Loucy (cell line): Measurements from ENCODE around the gene PHACTR1.
"Not testable (repeated sequence)": the region's sequence is repeated elsewhere in the genome, so short reads cannot be mapped to it uniquely, and the experiment has no call there.

Source experiments
- H2AFZ ChIP-seq: fragments of 200-600 bp; sonication (generic); 2 replicates; pipeline ENCODE4 v1.6.0; 2016; ENCODE audit warnings: antibody characterized with exemption, mild to moderate bottlenecking, low read length, moderate library complexity
- H3F3A ChIP-seq: fragments of 200-600 bp; 2 replicates; pipeline ENCODE4 v1.6.0; 2016; ENCODE audit warnings: antibody characterized with exemption, low read depth, mild to moderate bottlenecking
- H3K27me3 ChIP-seq: fragments of 200-600 bp; sonication (generic); 2 replicates; pipeline ENCODE4 v1.6.1; 2014; ENCODE audit warnings: low read length, mild to moderate bottlenecking; ENCODE audit not compliant: insufficient read depth, poor library complexity, severe bottlenecking
- H3K36me3 ChIP-seq: fragments of 200-600 bp; sonication (generic); 2 replicates; pipeline ENCODE4 v1.6.1; 2016; ENCODE audit warnings: low read length; ENCODE audit not compliant: insufficient read depth
- H3K4me1 ChIP-seq: fragments of 200-600 bp; sonication (generic); 2 replicates; pipeline ENCODE4 v1.5.1; 2014; ENCODE audit warnings: low read length, mild to moderate bottlenecking; ENCODE audit not compliant: insufficient read depth, poor library complexity, severe bottlenecking
- H3K4me2 ChIP-seq: fragments of 200-600 bp; sonication (generic); 2 replicates; pipeline ENCODE4 v1.6.0; 2014; ENCODE audit warnings: antibody characterized with exemption, low read length, low read depth, mild to moderate bottlenecking; ENCODE audit not compliant: poor library complexity, severe bottlenecking
- H3K4me3 ChIP-seq: fragments of 200-600 bp; sonication (generic); 2 replicates; pipeline ENCODE4 v1.5.1; 2014; ENCODE audit warnings: low read length, mild to moderate bottlenecking, mixed read lengths; ENCODE audit not compliant: poor library complexity, severe bottlenecking
- H3K79me2 ChIP-seq: fragments of 200-600 bp; sonication (generic); 2 replicates; pipeline ENCODE4 v1.6.1; 2014; ENCODE audit warnings: low read length; ENCODE audit not compliant: insufficient read depth
- H3K9ac ChIP-seq: fragments of 200-600 bp; sonication (generic); 2 replicates; pipeline ENCODE4 v1.6.0; 2014; ENCODE audit warnings: mild to moderate bottlenecking, low read depth, low read length, moderate library complexity; ENCODE audit not compliant: poor library complexity, severe bottlenecking
- H3K9me2 ChIP-seq: fragments of 200-600 bp; sonication (generic); replicated peaks from 2 replicates; pipeline ENCODE4 v1.6.1; 2016; ENCODE audit warnings: low read depth, low read length, mixed read lengths
- H3K9me3 ChIP-seq: fragments of 200-600 bp; sonication (generic); 2 replicates; pipeline ENCODE4 v1.6.1; 2014; ENCODE audit warnings: mild to moderate bottlenecking, antibody characterized with exemption, low read length, low read depth; ENCODE audit not compliant: insufficient read depth
- H4K20me1 ChIP-seq: fragments of 200-600 bp; sonication (generic); 2 replicates; pipeline ENCODE4 v1.6.0; 2014; ENCODE audit warnings: antibody characterized with exemption, low read length, mild to moderate bottlenecking; ENCODE audit not compliant: insufficient read depth, poor library complexity, severe bottlenecking
- CTCF ChIP-seq: fragments of 200-600 bp; sonication (generic); conservative IDR thresholded peaks from 2 replicates; pipeline ENCODE4 v1.5.1; 2014; ENCODE audit warnings: mild to moderate bottlenecking, antibody characterized with exemption, low read length
- EZH2phosphoT487 ChIP-seq: fragments of 200-600 bp; IDR thresholded peaks from 2 replicates; pipeline ENCODE4 v1.6.1; 2018; ENCODE audit warnings: antibody characterized with exemption, mild to moderate bottlenecking, moderate library complexity, borderline replicate concordance

The PHACTR1 gene

GRCh38 chr6:13159300-13159699 lies 442.7 kb downstream of the PHACTR1 start:
- Histone ChIP-seq H3K9me3 (no peaks in the 10 kb centered on the region), H3K4me1 (no peaks in the 10 kb centered on the region), H3K9me2 (no peaks in the 10 kb centered on the region), H4K20me1 (no peaks in the 10 kb centered on the region), H3K4me2 (no peak overlapping the region), H3K79me2 (no peaks in the 10 kb centered on the region), H3K27me3 (no peaks in the 10 kb centered on the region), H3K36me3 (no peaks in the 10 kb centered on the region), H3K9ac (no peak overlapping the region), H2AFZ (no peak overlapping the region), H3F3A (no peaks in the 10 kb centered on the region), H3K4me3 (no peak overlapping the region)
- TF ChIP-seq CTCF, result no peak
- TF ChIP-seq EZH2phosphoT487, result no peak

GRCh38 chr6:13159822-13160221 lies 443.3 kb downstream of the PHACTR1 start:
- not testable (repeated sequence) for H3K79me2 ChIP-seq, H3K4me2 ChIP-seq, H3K4me1 ChIP-seq, H3K4me3 ChIP-seq, H3K9me2 ChIP-seq, H3K9ac ChIP-seq, H3K36me3 ChIP-seq, H3F3A ChIP-seq, H4K20me1 ChIP-seq, H3K27me3 ChIP-seq, H3K9me3 ChIP-seq, H2AFZ ChIP-seq

GRCh38 chr6:13163161-13163944 lies 446.8 kb downstream of the PHACTR1 start:
- no peak overlapping the region for H3K9ac ChIP-seq
- H3K4me3 ChIP-seq, result no peak overlapping the region
- no peaks in the 10 kb centered on the region for H3K27me3 ChIP-seq
- no peaks in the 10 kb centered on the region for H3K9me3 ChIP-seq
- TF ChIP-seq EZH2phosphoT487 (no peak), CTCF (no peak)
- no peaks in the 10 kb centered on the region for H3K79me2 ChIP-seq
- no peak overlapping the region for H3K4me2 ChIP-seq
- H3F3A ChIP-seq, result no peaks in the 10 kb centered on the region
- H4K20me1 ChIP-seq, result no peaks in the 10 kb centered on the region
- no peaks in the 10 kb centered on the region for H3K36me3 ChIP-seq
- no peaks in the 10 kb centered on the region for H3K9me2 ChIP-seq
- H2AFZ ChIP-seq, result no peak overlapping the region
- H3K4me1 ChIP-seq, result no peaks in the 10 kb centered on the region

- Histone ChIP-seq H4K20me1 (no peaks in the 10 kb centered on the region), H3K27me3 (no peaks in the 10 kb centered on the region), H3K36me3 (no peaks in the 10 kb centered on the region)
Observed at GRCh38 chr6:13164291-13164690, 447.7 kb downstream of the PHACTR1 start.

More at GRCh38 chr6:13164291-13164690, 447.7 kb downstream of the PHACTR1 start:
- Histone ChIP-seq H3K9me3 (no peaks in the 10 kb centered on the region), H3K4me3 (no peak overlapping the region), H3K9ac (no peak overlapping the region), H3F3A (no peaks in the 10 kb centered on the region), H3K79me2 (no peaks in the 10 kb centered on the region), H3K4me1 (no peaks in the 10 kb centered on the region), H2AFZ (no peak overlapping the region), H3K4me2 (no peak overlapping the region), H3K9me2 (no peaks in the 10 kb centered on the region)
- TF ChIP-seq CTCF (no peak), EZH2phosphoT487 (no peak)
